K562 (cell line): Measurements from ENCODE around the gene IBTK. TPM values are rescaled to one million over a fixed set of nuclear protein-coding genes. Genes with fewer than 3 reads are reported as not detected.

ENCODE experiments used
- ATAC-seq: fragments of 200-7000 bp; cut with Tn5 transposase; 3 replicates; pipeline ENCODE4 v1.9.1; 2020; ENCODE audit warnings: moderate library complexity
- BruUV-seq: library from RNA; stranded (reverse); fragments of 400-500 nt; replicated peaks from 2 replicates; lab custom pipeline; 2021; lab: Mats Ljungman, UMichigan
- CTCF ChIA-PET: fragments of 300-600 bp; formaldehyde crosslinking; extraction: SDS; loops from one replicate; lab custom pipeline; 2021; ENCODE audit warnings: low intra/inter-chr PET ratio; lab: Yijun Ruan, JAX
- POLR2A ChIA-PET: fragments of 300-600, 350-650 bp; sonication (Branson Sonifier 250); formaldehyde crosslinking; extraction: SDS; loops from one replicate; lab custom pipeline; 2021; ENCODE audit warnings: antibody characterized with exemption, inconsistent platforms; lab: Yijun Ruan, JAX
- DNase-seq, 4 experiments: peaks; one replicate each; pipeline versions ENCODE4 v3.0.0 to v3.0.0-alpha.2; 2011 to 2018; ENCODE audit warnings: low spot score in 3 of 4, mixed read lengths in 3 of 4; ENCODE audit errors: extremely low read depth in 1 of 4
- FAIRE-seq: peaks from 2 replicates; lab custom pipeline; 2011; peaks lifted over from hg19 to GRCh38; lab: Jason Lieb, UNC
- H2AFZ ChIP-seq: 2 replicates; pipeline ENCODE4 v1.6.0; 2011; ENCODE audit warnings: low read depth, low read length, control low read depth, inconsistent platforms
- H3K27ac ChIP-seq: fragments of 200-600 bp; 3 replicates; pipeline ENCODE4 v1.8.0; 2011; ENCODE audit warnings: low read depth, mild to moderate bottlenecking, control low read depth, inconsistent platforms, low read length, moderate library complexity, mixed read lengths; ENCODE audit errors: extremely low read depth
- H3K27me3 ChIP-seq, 2 experiments: fragments of 300-600 bp in 1 of 2; 2 replicates in 1 of 2; 3 replicates in 1 of 2; pipeline versions ENCODE4 v1.6.0 to v1.8.0; 2011; ENCODE audit warnings: inconsistent platforms in 2 of 2, low read length in 2 of 2, mild to moderate bottlenecking in 1 of 2, mixed read lengths in 1 of 2, moderate library complexity in 1 of 2; ENCODE audit not compliant: control insufficient read depth in 2 of 2, insufficient read depth in 2 of 2
- H3K36me3 ChIP-seq: fragments of 300-600 bp; 3 replicates; pipeline ENCODE4 v1.8.0; 2011; ENCODE audit warnings: mild to moderate bottlenecking, low read length, inconsistent platforms; ENCODE audit not compliant: control insufficient read depth, insufficient read depth
- H3K4me1 ChIP-seq, 2 experiments: fragments of 200-600 bp in 1 of 2; replicated peaks in 1 of 2; 2 replicates in 1 of 2; 3 replicates in 1 of 2; pipeline versions ENCODE4 v1.5.1 to v1.8.0; 2011; ENCODE audit warnings: inconsistent platforms in 2 of 2, low read length in 2 of 2, mild to moderate bottlenecking in 1 of 2, mixed read lengths in 1 of 2, moderate library complexity in 1 of 2; ENCODE audit not compliant: control insufficient read depth in 2 of 2, insufficient read depth in 2 of 2
- H3K4me2 ChIP-seq: 2 replicates; pipeline ENCODE4 v1.6.1; 2011; ENCODE audit warnings: low read length, control low read depth, inconsistent platforms, mixed read lengths; ENCODE audit not compliant: insufficient read depth
- H3K4me3 ChIP-seq: fragments of 200-600 bp; sonication (generic), shearing (Covaris generic); 2 replicates; pipeline ENCODE4 v1.5.1; 2016; ENCODE audit warnings: control low read depth, inconsistent platforms
- H3K79me2 ChIP-seq: fragments of 200-600 bp; 3 replicates; pipeline ENCODE4 v1.8.0; 2011; ENCODE audit warnings: low read length, inconsistent platforms; ENCODE audit not compliant: control insufficient read depth, insufficient read depth
- H3K9ac ChIP-seq, 2 experiments: 2 replicates each; pipeline versions ENCODE4 v1.6.0 to v1.6.1; 2011; ENCODE audit warnings: low read depth in 2 of 2, low read length in 2 of 2, control low read depth in 1 of 2, inconsistent platforms in 1 of 2, mild to moderate bottlenecking in 1 of 2, mixed read lengths in 1 of 2; ENCODE audit not compliant: insufficient read depth in 1 of 2
- H3K9me1 ChIP-seq: one replicate; pipeline ENCODE4 v1.6.0; 2011; ENCODE audit warnings: inconsistent platforms, mild to moderate bottlenecking, low read length, moderate library complexity; ENCODE audit not compliant: control insufficient read depth, insufficient read depth
- H3K9me3 ChIP-seq: replicated peaks from 2 replicates; pipeline ENCODE4 v1.5.1; 2011; ENCODE audit warnings: low read depth, low read length, inconsistent platforms; ENCODE audit not compliant: control insufficient read depth, insufficient read depth
- H4K20me1 ChIP-seq: replicated peaks from 2 replicates; pipeline ENCODE4 v1.6.1; 2011; ENCODE audit warnings: low read length, inconsistent platforms, mixed read lengths; ENCODE audit not compliant: control insufficient read depth, insufficient read depth
- CBFB ChIP-seq: sonication (generic); formaldehyde crosslinking; IDR thresholded peaks from 2 replicates; pipeline ENCODE4 v1.4.0; 2020; ENCODE audit warnings: mild to moderate bottlenecking, missing genetic modification reagents
- CBX2 ChIP-seq: fragments of 200-600 bp; sonication (generic); IDR thresholded peaks from one replicate; pipeline ENCODE4 v1.6.1; 2012; ENCODE audit warnings: mild to moderate bottlenecking, low read length, inconsistent platforms; ENCODE audit not compliant: insufficient read depth, poor library complexity, severe bottlenecking
- DACH1 ChIP-seq: fragments of 450-650 bp; IDR thresholded peaks from 2 replicates; pipeline ENCODE4 v1.6.1; 2018; ENCODE audit not compliant: partially characterized antibody
- DDX20 ChIP-seq: fragments of 450-650 bp; IDR thresholded peaks from 2 replicates; pipeline ENCODE4 v1.6.1; 2016; ENCODE audit warnings: missing genetic modification characterization, low read depth, mild to moderate bottlenecking, missing compliant biosample characterization, moderate library complexity
- JUNB ChIP-seq: fragments of 450-650 bp; formaldehyde crosslinking; conservative IDR thresholded peaks from 2 replicates; pipeline ENCODE4 v1.4.0; 2020; ENCODE audit warnings: mild to moderate bottlenecking
- KAT2B ChIP-seq: IDR thresholded peaks from one replicate; pipeline ENCODE4 v1.6.1; 2012; ENCODE audit warnings: low read depth, mild to moderate bottlenecking, control low read depth, inconsistent platforms, low read length, moderate library complexity
- NFIX ChIP-seq: fragments of 250-450 bp; sonication (Bioruptor Pico); IDR thresholded peaks from 2 replicates; pipeline ENCODE4 v1.4.0; 2020; ENCODE audit warnings: low read depth, mild to moderate bottlenecking, moderate library complexity
- NR2F6 ChIP-seq: fragments of 450-650 bp; formaldehyde crosslinking; IDR thresholded peaks from 2 replicates; pipeline ENCODE4 v1.4.0; 2020; ENCODE audit warnings: mild to moderate bottlenecking
- PHF21A ChIP-seq: fragments of 450-650 bp; IDR thresholded peaks from 2 replicates; pipeline ENCODE4 v1.6.1; 2017; ENCODE audit warnings: low read depth, borderline replicate concordance
- POU5F1 ChIP-seq: fragments of 150-350 bp; IDR thresholded peaks from 2 replicates; pipeline ENCODE4 v1.6.1; 2014; ENCODE audit warnings: borderline replicate concordance, low read length, low read depth, mild to moderate bottlenecking; ENCODE audit not compliant: partially characterized antibody
- PYGO2 ChIP-seq: fragments of 450-650 bp; IDR thresholded peaks from 2 replicates; pipeline ENCODE4 v1.6.1; 2016; ENCODE audit warnings: mild to moderate bottlenecking, missing genetic modification characterization, moderate library complexity, missing compliant biosample characterization
- TFAP4 ChIP-seq: sonication (generic); formaldehyde crosslinking; IDR thresholded peaks from 2 replicates; pipeline ENCODE4 v1.8.0; 2022; ENCODE audit warnings: missing genetic modification reagents, mild to moderate bottlenecking, moderate library complexity, borderline replicate concordance
- USF1 ChIP-seq: sonication (generic); formaldehyde crosslinking; IDR thresholded peaks from 2 replicates; pipeline ENCODE4 v1.9.0; 2022; ENCODE audit warnings: mild to moderate bottlenecking, missing genetic modification reagents
- ZNF511 ChIP-seq: sonication (generic); formaldehyde crosslinking; IDR thresholded peaks from 2 replicates; pipeline ENCODE4 v1.8.0; 2022; ENCODE audit warnings: mild to moderate bottlenecking, missing genetic modification reagents
- ZNF512 ChIP-seq: IDR thresholded peaks from 2 replicates; pipeline ENCODE4 v1.6.1; 2016; ENCODE audit warnings: missing genetic modification characterization, missing compliant biosample characterization
- ZNF77 ChIP-seq: fragments of 250-450 bp; sonication (Bioruptor Pico); IDR thresholded peaks from 2 replicates; pipeline ENCODE4 v1.5.0; 2020
- WGBS: fragments of 100-300 bp; shearing (Covaris generic); methylation state at CpG from one replicate; pipeline ENCODE4 v1.1.6; 2016; ENCODE audit warnings: low coverage, mixed read lengths; ENCODE audit not compliant: insufficient coverage; ENCODE audit errors: missing lambda C conversion rate; 5-methylcytosine and 5-hydroxymethylcytosine counted together
- in situ Hi-C: fragments of 300-500 bp; cut with MboI; formaldehyde crosslinking; loops from 4 replicates; pipeline ENCODE4 v1.15.0; 2018; ENCODE audit warnings: inconsistent platforms, mixed read lengths
- intact Hi-C: fragments of 100-400 bp; cut with micrococcal nuclease; formaldehyde crosslinking; loops from 2 replicates; pipeline ENCODE4 v1.14.2; 2022
- polyA plus RNA-seq, 8 experiments: library from polyadenylated mRNA; depleted of rRNA in 4 of 8; stranded (reverse) in 5 of 8; unstranded in 3 of 8; fragments of >200 nt; fragmentation: Nextera tagmentation in 2 of 8; fragmentation: Illumina TruSeq in 1 of 8; extraction: Ambion mirVana in 2 of 8; extraction: Trizol in 1 of 8; gene quantifications; 2 replicates each; pipeline versions ENCODE4 v1.2.1 to v1.2.3, GENCODE V29; 2011 to 2014; ENCODE audit warnings: inconsistent platforms in 1 of 8, missing spikeins in 1 of 8
- total RNA-seq, 7 experiments: library from RNA; depleted of rRNA in 6 of 7; stranded (reverse); fragments of >200 nt in 6 of 7; fragmentation: Illumina TruSeq in 2 of 7; extraction: Trizol in 2 of 7; gene quantifications; 2 replicates each; pipeline versions ENCODE4 v1.2.1 to v1.2.3, GENCODE V29; 2011 to 2021; ENCODE audit warnings: low replicate concordance in 1 of 7

IBTK gene
- total and polyA plus RNA-seq, 9 of the 15 experiments (the other 6 are each of a cell fraction or from before 2014, with no cell fraction given), result 13.2 to 36.4 (median 21.8) TPM

DNA sequence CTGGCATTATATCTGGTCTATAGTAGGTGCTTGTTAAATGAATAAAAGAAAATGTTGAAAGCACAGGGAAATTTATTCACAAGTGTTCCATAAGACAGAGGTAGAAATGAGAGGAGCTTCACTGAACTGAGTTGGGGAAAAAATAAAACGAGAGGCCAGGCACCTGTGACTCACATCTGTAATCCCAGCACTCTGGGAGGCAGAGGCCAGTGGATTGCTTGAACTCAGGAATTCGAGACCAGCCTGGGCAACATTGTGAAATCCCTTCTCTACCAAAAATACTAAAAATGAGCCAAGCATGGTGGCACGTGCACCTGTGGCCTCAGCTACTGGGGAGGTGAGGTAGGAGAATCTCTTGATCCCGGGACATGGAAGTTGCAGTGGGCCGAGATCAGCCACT lies 28.1 kb upstream of the IBTK start:
- Histone ChIP-seq H3K27ac (no peak overlapping the region), H4K20me1 (no peaks in the 10 kb centered on the region), H3K4me1 (no peaks in the 10 kb centered on the region), H2AFZ (no peak overlapping the region), H3K4me3 (no peak overlapping the region), H3K27me3 (peaks cover 2 to 5% of the 10 kb centered on the region in 2 experiments; a peak in 2 of 5 replicates), H3K36me3 (no peaks in the 10 kb centered on the region), H3K79me2 (no peaks in the 10 kb centered on the region), H3K9ac (no peak overlapping the region), H3K4me2 (no peak overlapping the region), H3K9me3 (no peaks in the 10 kb centered on the region), H3K9me1 (no peaks in the 10 kb centered on the region)
- no peak for ATAC-seq
- TF ChIP-seq ZNF77 (CRISPR knock-in tag) (no peak), ZNF511 (no peak), PHF21A (no peak), USF1 (CRISPR knock-in tag) (no peak), KAT2B (no peak), DDX20 (tag) (no peak), PYGO2 (tag) (no peak), NFIX (CRISPR knock-in tag) (no peak), ZNF512 (tag) (no peak), NR2F6 (CRISPR knock-in tag) (no peak), TFAP4 (no peak), CBX2 (no peak), CBFB (CRISPR knock-in tag) (no peak), POU5F1 (no peak), JUNB (CRISPR knock-in tag) (no peak), DACH1 (no peak)
- WGBS, result 0% methylated on average over 5 of the region's 5 CpGs
- ChIA-PET POLR2A (no interaction called here), CTCF (no interaction called here)
- in situ Hi-C loops, result no loop called here
- no TSS peak for BruUV-seq
- no peak for DNase-seq
- FAIRE-seq, result no peak
- intact Hi-C loops, result loop anchor here (10.0 kb wide), 2 partner anchors 939 to 1239 kb away; partner anchors contain the start of gene PRSS35
